GM19035 (cell line): Measurements from ENCODE around the gene PARP3.
"Not testable (repeated sequence)": the region's sequence is repeated elsewhere in the genome, so short reads cannot be mapped to it uniquely, and the experiment has no call there.

Experiments
- ATAC-seq: cut with Tn5 transposase; IDR thresholded peaks from one replicate; pipeline ENCODE4 v1.9.1; 2021; ENCODE audit not compliant: unreplicated experiment

PARP3 gene

DNA sequence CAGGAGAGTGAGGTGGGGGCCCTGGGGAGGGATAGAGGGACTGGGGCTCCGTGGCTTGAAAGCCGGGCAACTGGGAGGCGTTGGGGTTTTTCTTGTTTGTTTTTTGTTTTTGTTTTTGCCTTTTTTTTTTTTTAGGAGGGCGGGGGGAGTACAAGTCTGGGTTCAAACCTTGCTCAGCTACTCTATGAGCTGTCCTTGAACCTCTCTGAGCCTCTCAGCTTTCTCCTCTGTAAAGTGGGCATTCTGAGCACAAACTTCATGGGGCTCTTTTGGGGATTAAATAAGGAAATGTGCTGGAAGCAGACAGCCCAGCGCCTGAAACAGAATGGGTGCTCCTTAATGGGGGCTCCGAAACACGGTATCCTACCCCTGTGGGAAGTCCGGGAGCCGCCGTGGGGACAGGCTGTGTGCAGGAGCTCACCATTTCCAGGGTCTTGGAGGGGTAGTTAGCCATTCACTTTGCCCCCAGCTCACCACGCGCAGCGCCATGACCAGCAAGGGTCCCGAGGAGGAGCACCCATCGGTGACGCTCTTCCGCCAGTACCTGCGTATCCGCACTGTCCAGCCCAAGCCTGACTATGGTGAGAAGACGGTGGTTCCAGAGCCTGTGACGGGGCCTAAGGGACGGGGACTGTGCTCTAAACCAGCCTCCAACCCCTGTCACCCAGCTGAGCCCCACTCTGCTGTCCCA, 41.6 kb downstream of the PARP3 start:
- ATAC-seq = no peak

DNA sequence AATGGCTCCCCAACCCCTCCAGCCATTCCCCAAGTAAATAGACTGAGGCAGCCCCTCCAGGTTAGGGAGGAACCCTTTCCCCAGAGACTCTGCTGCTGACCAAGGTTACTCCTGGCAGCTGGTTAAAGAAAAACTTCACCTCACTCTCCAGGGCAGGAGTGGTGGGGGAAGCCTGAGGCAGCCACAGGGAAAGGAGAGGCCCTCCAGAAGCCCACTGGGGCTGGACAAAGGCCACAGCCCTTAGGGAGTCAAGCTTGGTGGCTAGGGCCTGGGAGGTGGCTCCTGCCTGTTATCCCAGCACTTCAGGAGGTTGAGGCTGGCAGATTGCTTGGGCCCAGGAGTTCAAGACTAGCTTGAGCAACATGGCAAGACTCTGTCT, 42.1 kb downstream of the PARP3 start:
- no peak for ATAC-seq

DNA sequence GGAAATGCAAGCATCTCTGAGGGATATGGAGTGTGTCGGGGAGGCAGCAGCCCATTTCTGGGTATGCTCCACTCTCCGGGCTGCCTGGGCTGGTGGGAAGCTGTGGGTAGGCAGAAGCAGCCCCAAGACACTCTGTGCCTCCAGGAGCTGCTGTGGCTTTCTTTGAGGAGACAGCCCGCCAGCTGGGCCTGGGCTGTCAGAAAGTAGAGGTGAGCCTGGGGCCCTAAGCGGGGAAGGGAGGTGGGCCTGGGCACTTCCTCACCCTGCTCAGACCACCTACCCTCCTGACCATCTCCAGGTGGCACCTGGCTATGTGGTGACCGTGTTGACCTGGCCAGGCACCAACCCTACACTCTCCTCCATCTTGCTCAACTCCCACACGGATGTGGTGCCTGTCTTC, 42.9 kb downstream of the PARP3 start:
- ATAC-seq = no peak

DNA sequence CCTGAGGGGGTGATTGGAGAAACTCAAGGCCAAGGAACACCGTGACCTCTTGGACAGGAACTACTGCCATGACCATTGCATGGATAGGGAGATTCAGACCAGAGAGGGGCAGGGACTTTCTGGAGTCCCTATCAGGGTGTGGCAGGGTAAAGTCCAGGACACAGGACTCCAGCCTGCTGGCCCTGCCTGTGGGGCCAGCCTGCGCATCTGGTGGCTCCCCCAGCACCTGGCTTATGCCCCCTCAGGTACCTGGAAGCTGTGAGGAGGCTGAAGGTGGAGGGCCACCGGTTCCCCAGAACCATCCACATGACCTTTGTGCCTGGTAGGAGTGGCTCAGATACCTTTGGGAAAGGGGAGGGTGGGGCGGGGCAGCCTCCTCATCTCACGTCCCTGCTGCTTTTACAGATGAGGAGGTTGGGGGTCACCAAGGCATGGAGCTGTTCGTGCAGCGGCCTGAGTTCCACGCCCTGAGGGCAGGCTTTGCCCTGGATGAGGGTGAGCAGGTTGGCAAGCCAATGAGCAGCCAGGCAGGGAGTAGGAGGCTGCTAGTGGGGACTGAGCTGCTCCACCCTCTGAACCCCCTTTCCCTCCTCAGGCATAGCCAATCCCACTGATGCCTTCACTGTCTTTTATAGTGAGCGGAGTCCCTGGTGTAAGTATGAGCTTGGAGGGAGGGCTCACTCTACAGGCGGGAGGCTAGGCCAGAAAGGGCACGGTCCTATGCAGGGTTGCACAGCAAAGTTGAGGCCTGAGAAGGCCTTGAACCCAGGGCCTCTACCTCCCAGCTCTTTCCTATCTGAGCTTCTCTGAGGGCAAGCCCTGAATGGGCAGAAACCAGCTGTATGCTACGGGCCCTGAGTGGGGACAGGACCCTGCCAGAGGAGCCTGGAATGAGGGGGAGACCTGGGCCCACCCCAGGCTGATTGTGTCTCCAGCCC, 44.1 kb downstream of the PARP3 start:
- ATAC-seq = no peak

DNA sequence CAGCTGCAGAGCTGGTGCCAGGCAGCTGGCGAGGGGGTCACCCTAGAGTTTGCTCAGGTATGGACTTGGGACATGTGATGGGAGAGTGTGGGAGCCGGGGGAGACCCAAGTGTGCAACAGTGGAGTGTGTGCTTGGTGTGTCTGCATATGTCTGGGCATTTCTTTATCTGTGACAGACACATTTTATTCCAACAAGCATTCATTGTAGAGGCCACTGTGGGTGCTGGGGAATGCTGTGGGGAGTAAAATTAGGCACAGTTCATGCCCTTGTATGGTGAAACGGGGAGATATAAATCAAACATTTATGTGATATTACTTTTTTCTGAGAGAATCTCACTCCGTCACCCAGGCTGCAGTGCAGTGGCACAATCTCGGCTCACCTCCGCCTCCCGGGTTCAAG, 45.4 kb downstream of the PARP3 start:
- ATAC-seq = no peak

DNA sequence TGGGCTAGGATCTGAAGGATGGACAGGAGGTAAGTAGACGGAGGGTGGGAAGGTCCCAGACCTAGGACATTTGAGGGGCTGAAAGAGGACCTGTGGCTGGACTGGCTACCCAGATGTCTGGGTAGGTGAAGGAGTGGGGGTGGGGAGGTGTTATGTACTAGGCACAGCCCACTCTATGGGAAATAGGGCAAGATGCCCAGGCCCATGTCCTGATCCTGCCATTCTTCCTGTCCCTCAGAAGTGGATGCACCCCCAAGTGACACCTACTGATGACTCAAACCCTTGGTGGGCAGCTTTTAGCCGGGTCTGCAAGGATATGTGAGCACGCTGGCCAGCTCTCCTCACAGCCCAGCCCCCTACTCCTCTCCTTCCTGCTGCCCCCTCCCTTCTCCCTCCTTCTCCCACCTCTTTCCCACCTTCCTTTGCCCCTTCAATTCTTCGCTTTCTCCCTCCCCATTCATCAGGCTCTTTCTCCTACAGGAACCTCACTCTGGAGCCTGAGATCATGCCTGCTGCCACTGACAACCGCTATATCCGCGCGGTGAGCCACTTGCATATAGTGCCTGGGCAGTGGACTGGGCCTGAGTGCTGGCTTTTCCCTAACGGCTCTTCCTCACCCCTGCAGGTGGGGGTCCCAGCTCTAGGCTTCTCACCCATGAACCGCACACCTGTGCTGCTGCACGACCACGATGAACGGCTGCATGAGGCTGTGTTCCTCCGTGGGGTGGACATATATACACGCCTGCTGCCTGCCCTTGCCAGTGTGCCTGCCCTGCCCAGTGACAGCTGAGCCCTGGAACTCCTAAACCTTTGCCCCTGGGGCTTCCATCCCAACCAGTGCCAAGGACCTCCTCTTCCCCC, 46.4 kb downstream of the PARP3 start:
- ATAC-seq = no peak

DNA sequence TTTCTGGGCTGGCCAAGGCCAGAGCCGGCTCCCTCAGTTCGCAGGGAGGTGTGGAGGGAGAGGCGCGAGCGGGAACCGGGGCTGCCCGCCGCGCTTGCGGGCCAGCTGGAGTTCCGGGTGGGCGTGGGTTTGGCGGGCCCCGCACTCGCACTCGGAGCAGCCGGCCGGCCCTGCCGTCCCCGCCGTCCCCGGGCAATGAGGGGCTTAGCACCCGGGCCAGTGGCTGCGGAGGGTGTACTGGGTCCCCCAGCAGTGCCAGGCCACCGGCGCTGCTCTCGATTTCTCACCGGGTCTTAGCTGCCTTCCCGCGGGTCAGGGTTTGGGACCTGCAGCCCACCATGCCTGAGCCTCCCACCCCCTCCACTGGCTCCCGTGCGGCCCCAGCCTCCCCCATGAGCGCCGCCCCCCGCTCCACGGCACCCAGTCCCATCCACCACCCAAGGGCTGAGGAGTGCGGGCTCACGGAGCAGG, 48.4 kb downstream of the PARP3 start:
- not testable (repeated sequence) for ATAC-seq

DNA sequence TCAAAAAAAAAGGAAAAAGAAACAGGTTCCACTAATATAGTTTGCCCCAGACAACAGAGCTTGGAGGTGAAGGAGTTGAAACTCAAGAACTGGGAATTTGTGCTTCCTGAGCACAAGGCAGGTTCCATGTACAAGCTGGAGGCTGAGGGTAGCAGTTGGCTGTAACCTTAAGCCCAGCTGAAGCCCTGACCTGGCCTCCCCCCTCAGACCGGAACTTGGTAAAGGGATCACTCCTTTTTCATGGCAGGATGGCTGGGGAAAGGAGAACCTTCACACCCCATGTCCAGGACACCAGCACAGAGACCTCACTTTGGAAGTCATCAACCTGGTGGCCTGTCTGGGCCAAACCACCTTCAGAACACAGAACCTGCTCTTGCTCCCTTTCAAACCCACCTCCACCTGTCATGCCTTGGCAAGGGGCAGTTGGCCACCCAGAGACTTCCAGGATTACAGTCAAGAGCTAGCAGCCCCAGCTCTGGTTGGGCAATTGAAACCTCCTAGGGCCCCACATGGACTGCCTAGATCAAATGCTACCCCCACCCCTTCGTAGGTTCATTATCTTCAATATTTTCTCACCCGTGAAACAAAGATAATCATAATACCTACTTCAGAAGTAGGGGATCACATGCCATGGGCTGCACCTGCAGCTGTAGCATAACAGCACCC, 50.0 kb downstream of the PARP3 start:
- no peak for ATAC-seq

DNA sequence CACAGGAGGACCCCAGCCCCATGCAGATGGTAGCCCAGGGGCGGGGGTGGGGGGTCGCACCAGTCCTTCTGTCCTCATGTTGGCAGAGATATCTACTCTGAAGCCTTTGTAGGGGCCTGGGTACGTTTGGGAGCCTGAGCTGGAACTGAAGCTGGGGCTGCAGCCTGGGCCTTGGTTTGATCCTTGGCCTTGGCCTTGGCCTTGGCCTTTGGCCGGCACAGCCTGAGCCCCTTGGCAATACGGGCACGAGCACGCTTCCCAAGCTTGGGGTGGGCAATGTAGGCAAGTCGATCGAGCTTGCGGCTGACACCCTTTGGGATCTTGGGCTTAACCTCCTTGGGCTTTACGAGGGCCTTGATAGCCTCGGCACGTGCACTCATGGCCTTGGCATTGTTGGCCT, 51.5 kb downstream of the PARP3 start:
- ATAC-seq = not testable (repeated sequence)

DNA sequence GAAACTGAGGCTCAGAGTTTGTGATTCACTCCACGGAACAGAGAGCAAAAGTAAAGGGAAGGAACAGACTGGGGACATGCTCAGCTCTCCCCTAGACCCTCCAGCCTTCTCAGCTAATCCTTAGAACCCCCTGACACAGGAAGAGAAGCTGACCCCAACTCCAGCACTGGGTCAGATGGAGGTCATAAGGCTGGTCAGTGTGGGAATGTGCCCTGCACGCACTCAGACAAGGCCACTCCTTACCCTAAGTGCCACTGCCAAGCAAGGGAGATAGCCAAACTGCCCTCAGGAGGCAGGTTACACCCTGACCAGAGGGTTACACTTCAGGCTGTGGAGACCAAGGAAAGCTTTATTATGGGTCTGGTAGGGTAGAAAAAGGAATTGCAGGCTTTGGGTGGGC, 52.4 kb downstream of the PARP3 start:
- no peak for ATAC-seq

DNA sequence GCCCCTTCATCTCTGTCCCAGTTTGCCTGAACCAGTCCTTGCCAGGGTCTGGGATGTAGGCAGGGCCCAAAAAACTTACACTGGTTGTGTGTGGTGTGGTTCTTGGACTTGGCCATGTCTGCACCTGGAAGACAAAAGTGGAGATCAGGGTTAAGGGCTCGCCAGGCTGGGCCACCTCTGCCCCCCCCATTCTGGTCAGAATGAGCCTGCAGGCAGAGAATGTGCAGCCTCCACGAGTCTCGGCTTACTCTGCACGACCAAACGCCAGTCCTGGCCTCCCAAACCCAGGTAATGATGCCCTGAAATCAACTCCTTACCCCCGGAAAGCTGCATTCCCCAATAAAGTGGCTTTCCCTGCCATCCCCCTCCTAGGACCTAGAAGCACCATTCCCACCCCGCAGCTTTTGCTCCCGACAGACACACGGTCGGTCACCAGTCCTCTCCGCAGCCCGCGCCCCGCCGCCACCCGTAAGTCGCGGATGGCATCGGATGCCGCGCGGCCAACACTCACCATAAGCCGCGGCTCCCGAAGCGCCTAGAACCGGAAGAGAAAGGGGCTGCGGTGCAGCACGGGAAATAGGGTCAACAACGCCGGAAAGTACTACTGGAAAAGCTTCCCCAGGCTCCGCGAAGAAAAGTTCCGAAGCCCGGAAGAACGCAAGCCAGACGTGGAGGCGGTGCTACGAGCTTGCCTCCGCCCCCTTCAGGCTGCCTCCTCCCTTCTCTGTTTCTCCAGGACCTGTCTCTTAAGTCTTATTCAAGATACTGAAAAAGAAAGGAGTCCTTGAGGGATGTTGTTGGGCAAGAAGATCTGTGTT, 53.4 kb downstream of the PARP3 start, which contains the start of gene RPL29:
Gene RPL29, minus strand, starts transcription at position 550 of the 818 bp plus-strand sequence. Its CDS starts 434 bp downstream, at position 116.
- peak; percentile 88 for ATAC-seq

DNA sequence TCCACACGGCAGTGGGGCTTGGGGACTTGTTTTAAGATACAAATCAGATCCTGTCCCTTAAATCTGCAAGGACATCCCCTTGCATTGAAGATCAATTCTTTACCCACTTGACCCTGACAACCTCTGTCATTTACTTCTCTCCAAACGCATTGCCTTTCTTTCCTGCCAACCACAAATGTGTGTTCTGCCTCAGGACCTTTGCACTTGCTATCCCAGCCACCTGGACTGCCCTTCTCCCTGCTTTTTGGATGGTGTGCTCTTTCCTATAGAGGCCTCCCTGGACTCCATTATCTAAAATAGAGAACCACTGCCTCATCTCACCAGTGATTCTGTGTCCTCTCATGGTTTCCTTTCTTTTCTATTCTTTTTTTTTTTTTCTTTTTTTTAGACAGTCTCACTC, 55.0 kb downstream of the PARP3 start:
- ATAC-seq = no peak

DNA sequence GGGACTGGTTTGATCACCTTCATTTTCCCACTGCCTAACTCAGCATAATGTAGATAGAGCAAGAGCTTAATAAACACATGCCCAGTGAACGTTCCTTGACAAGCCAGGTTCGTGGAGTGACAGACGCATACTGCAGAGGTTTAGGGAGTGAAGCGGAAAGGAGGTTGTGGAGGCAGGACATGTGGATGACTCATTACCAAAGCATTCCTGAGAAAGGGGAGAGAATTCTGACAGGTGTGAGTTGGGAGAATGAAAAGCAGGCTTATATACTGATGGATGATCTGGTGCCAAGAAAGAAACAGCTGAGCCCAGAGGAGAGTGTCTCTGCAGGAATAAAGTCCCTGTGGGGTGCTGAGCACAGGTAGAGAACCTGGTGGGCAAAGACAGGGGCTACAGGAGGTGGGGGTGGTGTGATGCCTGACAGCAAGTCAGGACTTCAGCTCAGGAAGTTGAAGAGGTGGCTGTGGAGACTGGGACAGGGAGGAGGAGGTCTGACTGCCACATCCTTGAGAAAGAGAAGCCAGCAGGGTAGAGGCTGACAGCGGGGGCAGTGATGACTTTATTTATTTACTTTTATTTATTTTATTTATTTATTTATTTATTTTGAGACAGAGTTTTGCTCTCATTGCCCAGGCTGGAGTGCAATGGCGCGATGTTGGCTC, 55.9 kb downstream of the PARP3 start:
- no peak for ATAC-seq
